DOHH2 (cell line): ENCODE data around the gene UGT2B17.
"Not testable (repeated sequence)": the region's sequence is repeated elsewhere in the genome, so short reads cannot be mapped to it uniquely, and the experiment has no call there.

Experiments used
- CTCF ChIP-seq: fragments of 200-600 bp; sonication (generic); IDR thresholded peaks from one replicate; pipeline ENCODE4 v1.5.1; 2014; ENCODE audit warnings: antibody characterized with exemption, mild to moderate bottlenecking, low read depth, low read length; ENCODE audit not compliant: poor library complexity, severe bottlenecking
- EZH2phosphoT487 ChIP-seq: fragments of 200-600 bp; sonication (generic); IDR thresholded peaks from 2 replicates; pipeline ENCODE4 v1.6.1; 2017; ENCODE audit warnings: borderline replicate concordance, mild to moderate bottlenecking, antibody characterized with exemption, low read length, moderate library complexity, mixed read lengths

DNA sequence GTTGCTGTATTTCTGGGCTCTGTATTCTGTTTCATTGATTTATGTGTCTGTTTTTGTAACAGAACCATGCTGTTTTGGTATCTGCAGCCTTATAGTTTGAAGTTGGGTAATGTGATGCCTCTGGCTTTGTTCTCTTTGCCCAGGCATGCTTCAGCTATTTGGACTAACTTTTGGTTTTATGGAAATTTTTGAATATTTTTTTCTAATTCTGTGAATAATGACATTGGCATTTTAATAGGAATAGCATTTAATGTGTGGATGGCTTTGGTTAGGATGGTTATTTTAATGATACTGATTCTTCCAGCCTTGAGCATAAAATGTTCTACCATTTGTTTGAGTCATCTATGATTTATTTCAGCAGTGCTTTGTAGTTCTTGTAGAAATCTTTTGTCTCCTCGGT is 53.9 kb downstream of the UGT2B17 start:
- not testable (repeated sequence) for TF ChIP-seq CTCF, EZH2phosphoT487
